ENCODE results near the gene CCDC43.
"Not testable (repeated sequence)": the region's sequence is repeated elsewhere in the genome, so short reads cannot be mapped to it uniquely, and the experiment has no call there.

The CCDC43 gene

GRCh38 chr17:44672479-44673093, 17.0 kb downstream of the CCDC43 start:
- FAIRE-seq = no peak
- no peak for DNase-seq (ENCODE audit: low spot score)

GRCh38 chr17:44666006-44666405, 23.6 kb downstream of the CCDC43 start:
- FAIRE-seq (no peak), DNase-seq (ENCODE audit: low spot score) (no peak)

- no peak for FAIRE-seq
- no peak for DNase-seq (ENCODE audit: low spot score)
Measured at GRCh38 chr17:44664867-44665266, 24.7 kb downstream of the CCDC43 start.

GRCh38 chr17:44663095-44663494, 26.5 kb downstream of the CCDC43 start:
- DNase-seq (ENCODE audit: low spot score) (no peak), FAIRE-seq (no peak)

- DNase-seq (ENCODE audit: low spot score) (no peak), FAIRE-seq (no peak)
Measured at GRCh38 chr17:44661835-44662234, 27.7 kb downstream of the CCDC43 start.

- FAIRE-seq = no peak
Measured at GRCh38 chr17:44655983-44656710, 33.4 kb downstream of the CCDC43 start, which contains the start of gene MEIOC. MEIOC (plus strand) TSS chr17:44656468; CDS start chr17:44656614, 146 bp downstream.

GRCh38 chr17:44653954-44654353, 35.6 kb downstream of the CCDC43 start:
- FAIRE-seq (no peak), DNase-seq (ENCODE audit: low spot score) (no peak)

More at GRCh38 chr17:44655983-44656710, 33.4 kb downstream of the CCDC43 start, which contains the start of gene MEIOC:
- no peak for DNase-seq (ENCODE audit: low spot score)

GRCh38 chr17:44653384-44653783, 36.2 kb downstream of the CCDC43 start:
- FAIRE-seq (no peak), DNase-seq (ENCODE audit: low spot score) (no peak)

GRCh38 chr17:44652727-44653126, 36.8 kb downstream of the CCDC43 start:
- DNase-seq (ENCODE audit: low spot score) (no peak), FAIRE-seq (no peak)

- DNase-seq (ENCODE audit: low spot score) (no peak), FAIRE-seq (no peak)
Measured at GRCh38 chr17:44651228-44651627, 38.3 kb downstream of the CCDC43 start.

GRCh38 chr17:44648963-44649362, 40.6 kb downstream of the CCDC43 start:
- no peak for FAIRE-seq

GRCh38 chr17:44647736-44648135, 41.8 kb downstream of the CCDC43 start:
- DNase-seq (ENCODE audit: low spot score) = no peak
- no peak for FAIRE-seq

More at GRCh38 chr17:44648963-44649362, 40.6 kb downstream of the CCDC43 start:
- no peak for DNase-seq (ENCODE audit: low spot score)

GRCh38 chr17:44646280-44646679, 43.3 kb downstream of the CCDC43 start:
- DNase-seq (ENCODE audit: low spot score) (no peak), FAIRE-seq (no peak)

GRCh38 chr17:44645341-44645740, 44.2 kb downstream of the CCDC43 start:
- DNase-seq (ENCODE audit: low spot score) (no peak), FAIRE-seq (no peak)

- no peak for FAIRE-seq
- no peak for DNase-seq (ENCODE audit: low spot score)
Measured at GRCh38 chr17:44642834-44643233, 46.7 kb downstream of the CCDC43 start.

- FAIRE-seq = no peak
Measured at GRCh38 chr17:44637066-44637465, 52.5 kb downstream of the CCDC43 start.

GRCh38 chr17:44636562-44636961, 53.0 kb downstream of the CCDC43 start:
- FAIRE-seq = no peak
- no peak for DNase-seq (ENCODE audit: low spot score)

More at GRCh38 chr17:44637066-44637465, 52.5 kb downstream of the CCDC43 start:
- no peak for DNase-seq (ENCODE audit: low spot score)

GRCh38 chr17:44634401-44634800, 55.2 kb downstream of the CCDC43 start:
- FAIRE-seq; DNase-seq (ENCODE audit: low spot score): not testable (repeated sequence)

GRCh38 chr17:44633998-44634397, 55.6 kb downstream of the CCDC43 start:
- no peak for FAIRE-seq
- no peak for DNase-seq (ENCODE audit: low spot score)

GRCh38 chr17:44630703-44631102, 58.9 kb downstream of the CCDC43 start:
- no peak for DNase-seq (ENCODE audit: low spot score)

GRCh38 chr17:44629314-44629713, 60.3 kb downstream of the CCDC43 start:
- FAIRE-seq (no peak), DNase-seq (ENCODE audit: low spot score) (no peak)

More at GRCh38 chr17:44630703-44631102, 58.9 kb downstream of the CCDC43 start:
- no peak for FAIRE-seq

All from urothelium cell line (cell line).